ENCODE data around the gene ZNF239. TPM values are rescaled to one million over a fixed set of nuclear protein-coding genes. Genes with fewer than 3 reads are reported as not detected.
"Not testable (repeated sequence)": the region's sequence is repeated elsewhere in the genome, so short reads cannot be mapped to it uniquely, and the experiment has no call there.

ZNF239 gene
- 1.7 TPM for polyA plus RNA-seq (2013, experiment 1 of 2)
- polyA plus RNA-seq (2013, experiment 2 of 2) = 1.8 TPM

DNA sequence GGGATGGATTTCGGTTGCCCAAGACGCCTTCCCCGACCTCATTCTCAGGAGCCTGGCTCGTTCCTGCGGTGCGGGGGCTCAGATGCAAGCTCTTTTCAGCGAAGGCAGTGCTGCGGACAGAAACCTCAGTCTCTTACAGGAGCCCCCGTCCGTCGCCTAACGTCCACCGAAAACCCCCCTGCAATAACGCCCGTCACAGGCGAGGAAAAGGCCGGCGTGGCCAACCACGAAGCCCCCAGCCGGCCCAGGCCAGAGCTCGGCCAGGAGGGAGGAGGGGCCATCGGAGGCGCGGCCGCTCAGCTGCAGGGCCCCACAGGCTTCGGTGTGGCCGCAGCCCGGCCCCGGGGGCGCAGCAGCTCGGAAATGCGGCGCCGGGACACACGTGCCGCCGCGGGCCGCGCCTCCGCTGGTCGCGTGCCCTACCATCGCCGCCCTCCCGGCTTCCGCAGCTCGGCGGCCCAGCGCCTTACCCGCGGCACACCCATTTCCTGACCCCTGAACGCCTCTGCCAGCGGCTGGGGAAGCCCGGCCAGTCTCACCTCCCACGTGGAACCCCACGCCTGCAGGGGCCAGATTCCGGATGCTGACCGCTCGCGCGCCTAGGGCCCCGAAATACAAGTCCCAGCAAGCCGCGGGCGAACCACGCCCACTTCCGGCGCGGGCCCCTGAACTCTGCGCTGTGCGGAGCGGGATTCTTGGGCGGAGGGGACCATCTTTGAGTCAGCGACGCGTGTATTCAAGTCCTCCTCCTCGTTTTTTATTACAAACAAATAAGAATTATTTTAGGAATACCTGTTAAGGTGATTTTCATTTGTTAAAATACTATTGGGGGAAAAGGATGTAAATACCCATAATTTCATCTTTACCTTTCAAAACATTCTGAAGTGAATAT, at the start of gene ZNF239:
TSS of gene ZNF239 (minus strand) at position 616 of the 892 bp plus-strand sequence. CDS start 16,537 bp downstream, outside the sequence.
- Histone ChIP-seq H3K4me1 (ENCODE audit: control insufficient read depth, insufficient read depth, low read length, poor library complexity, severe bottlenecking) (no peaks in the 10 kb centered on the region), H3K4me3 (ENCODE audit: extremely low read depth, insufficient read depth, low read length, poor library complexity, severe bottlenecking) (peak within 1 kb of the TSS; percentile 39), H3K9me3 (ENCODE audit: control insufficient read depth, low read length) (peaks cover 4% of the 10 kb centered on the region), H3K36me3 (ENCODE audit: control insufficient read depth, insufficient read depth, low read length) (peaks cover 5% of the 10 kb centered on the region), H3K27ac (ENCODE audit: low read depth, low read length, severe bottlenecking) (no peak within 1 kb of the TSS)
- 5 to 7% methylated on average over 42 to 54 of the region's 78 CpGs for WGBS, 2 experiments (ENCODE audit: insufficient coverage in 2 of 2)

DNA sequence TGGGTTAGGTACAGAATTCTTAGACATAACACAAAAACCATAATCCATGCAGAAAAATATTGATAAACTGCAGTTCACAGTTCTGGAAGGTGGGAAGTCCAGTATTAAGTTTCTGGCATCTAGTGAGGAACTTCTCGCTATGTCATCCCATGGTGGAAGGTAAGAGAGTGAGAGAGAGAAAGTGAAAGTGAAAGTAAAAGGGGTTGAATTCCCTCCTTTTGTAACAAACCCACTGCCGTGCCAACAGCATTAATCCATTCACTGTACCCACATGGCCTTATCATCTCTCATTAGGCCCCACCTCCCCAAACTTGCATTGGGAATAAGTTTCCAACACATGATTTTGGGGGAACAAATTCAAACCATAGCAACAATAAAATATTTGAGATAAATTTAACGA, 48.9 kb upstream of the ZNF239 start:
- Histone ChIP-seq H3K9me3 (ENCODE audit: control insufficient read depth, low read length) (no peaks in the 10 kb centered on the region), H3K36me3 (ENCODE audit: control insufficient read depth, insufficient read depth, low read length) (no peaks in the 10 kb centered on the region), H3K27ac (ENCODE audit: low read depth, low read length, severe bottlenecking) (no peak overlapping the region), H3K4me3 (ENCODE audit: extremely low read depth, insufficient read depth, low read length, poor library complexity, severe bottlenecking) (no peak overlapping the region), H3K4me1 (ENCODE audit: control insufficient read depth, insufficient read depth, low read length, poor library complexity, severe bottlenecking) (no peaks in the 10 kb centered on the region)
- no CpG with 5 or more reads among the region's 3 CpGs for WGBS, 2 experiments (ENCODE audit: insufficient coverage in 2 of 2)

DNA sequence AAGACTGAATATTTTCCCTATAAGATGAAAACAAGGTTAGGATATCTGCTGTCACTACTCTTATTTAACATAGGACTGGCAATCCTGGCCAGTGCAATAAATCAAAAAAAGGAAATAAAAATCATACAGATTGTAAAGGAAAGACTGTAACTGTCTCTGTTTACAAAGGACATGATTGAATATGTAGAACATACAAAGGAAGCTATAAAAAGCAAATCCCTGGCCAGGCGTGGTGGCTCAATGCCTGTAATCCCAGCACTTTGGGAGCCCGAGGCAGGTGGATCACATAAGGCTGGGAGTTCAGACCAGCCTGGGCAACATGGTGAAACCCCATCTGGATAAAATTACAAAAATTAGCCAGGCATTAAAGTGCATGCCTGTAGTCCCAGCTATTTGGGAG, 47.6 kb upstream of the ZNF239 start:
- 55 to 95% methylated on average over 2 of the region's 2 CpGs for WGBS, 2 experiments (ENCODE audit: insufficient coverage in 2 of 2)
- peaks cover 10% of the 10 kb centered on the region for H3K9me3 ChIP-seq (ENCODE audit: control insufficient read depth, low read length)
- H3K4me1 ChIP-seq (ENCODE audit: control insufficient read depth, insufficient read depth, low read length, poor library complexity, severe bottlenecking) = no peaks in the 10 kb centered on the region
- no peak overlapping the region for H3K4me3 ChIP-seq (ENCODE audit: extremely low read depth, insufficient read depth, low read length, poor library complexity, severe bottlenecking)
- H3K27ac ChIP-seq (ENCODE audit: low read depth, low read length, severe bottlenecking) = no peak overlapping the region
- peaks cover 5% of the 10 kb centered on the region for H3K36me3 ChIP-seq (ENCODE audit: control insufficient read depth, insufficient read depth, low read length)

DNA sequence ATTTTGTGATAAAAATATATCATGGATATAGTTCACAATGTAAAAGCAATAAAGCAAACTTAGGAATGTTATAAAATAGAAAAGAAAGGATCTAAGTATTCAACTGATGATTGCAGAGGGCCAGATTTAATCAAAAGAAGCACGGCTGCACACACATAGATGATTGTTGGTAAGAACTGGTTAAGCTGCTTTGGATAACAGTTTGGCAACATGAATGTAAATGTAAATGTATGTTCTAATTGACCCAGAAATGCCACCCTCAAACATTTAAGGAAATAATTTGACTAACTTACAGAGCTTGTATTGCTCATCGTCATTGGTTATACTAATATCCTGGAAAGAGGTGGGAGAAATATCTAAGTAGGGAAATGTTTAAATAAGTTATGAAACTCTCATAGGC, 45.0 kb upstream of the ZNF239 start:
- 78 to 80% methylated on average over 1 of the region's 2 CpGs for WGBS, 2 experiments (ENCODE audit: insufficient coverage in 2 of 2)
- H3K4me1 ChIP-seq (ENCODE audit: control insufficient read depth, insufficient read depth, low read length, poor library complexity, severe bottlenecking) = no peaks in the 10 kb centered on the region
- peaks cover 24% of the 10 kb centered on the region for H3K9me3 ChIP-seq (ENCODE audit: control insufficient read depth, low read length)
- H3K27ac ChIP-seq (ENCODE audit: low read depth, low read length, severe bottlenecking) = no peak overlapping the region
- peaks cover 21% of the 10 kb centered on the region for H3K36me3 ChIP-seq (ENCODE audit: control insufficient read depth, insufficient read depth, low read length)
- H3K4me3 ChIP-seq (ENCODE audit: extremely low read depth, insufficient read depth, low read length, poor library complexity, severe bottlenecking) = no peak overlapping the region

DNA sequence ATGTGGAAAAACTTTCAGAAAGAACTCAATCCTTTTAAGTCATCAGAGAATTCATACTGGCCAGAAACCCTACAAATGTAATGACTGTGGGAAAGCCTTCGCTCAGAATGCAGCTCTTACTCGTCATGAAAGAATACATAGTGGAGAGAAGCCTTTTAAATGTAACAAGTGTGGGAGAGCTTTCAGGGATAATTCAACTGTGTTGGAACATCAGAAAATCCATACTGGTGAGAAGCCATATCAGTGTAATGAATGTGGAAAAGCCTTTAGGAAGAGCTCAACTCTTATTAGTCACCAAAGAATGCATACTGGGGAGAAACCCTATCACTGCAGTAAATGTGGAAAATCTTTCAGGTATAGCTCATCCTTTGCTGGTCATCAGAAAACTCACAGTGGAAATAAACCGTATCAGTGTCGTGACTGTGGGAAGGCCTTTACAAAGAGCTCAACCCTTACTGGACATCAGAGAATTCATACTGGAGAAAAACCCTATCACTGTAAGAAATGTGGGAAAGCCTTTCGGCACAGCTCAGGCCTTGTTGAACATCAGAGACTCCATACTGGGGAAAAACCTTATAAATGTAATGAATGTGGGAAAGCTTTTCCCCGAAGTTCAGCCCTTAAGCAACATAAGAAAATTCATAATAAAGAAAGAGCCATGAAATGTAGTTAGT, 42.4 kb upstream of the ZNF239 start:
- Histone ChIP-seq H3K27ac (ENCODE audit: low read depth, low read length, severe bottlenecking) (no peak overlapping the region), H3K9me3 (ENCODE audit: control insufficient read depth, low read length) (peaks cover 29% of the 10 kb centered on the region), H3K4me3 (ENCODE audit: extremely low read depth, insufficient read depth, low read length, poor library complexity, severe bottlenecking) (no peak overlapping the region), H3K4me1 (ENCODE audit: control insufficient read depth, insufficient read depth, low read length, poor library complexity, severe bottlenecking) (no peaks in the 10 kb centered on the region), H3K36me3 (ENCODE audit: control insufficient read depth, insufficient read depth, low read length) (peaks cover 27% of the 10 kb centered on the region)
- WGBS, 2 experiments (ENCODE audit: insufficient coverage in 2 of 2) = 51 to 84% methylated on average over 2 of the region's 6 CpGs

DNA sequence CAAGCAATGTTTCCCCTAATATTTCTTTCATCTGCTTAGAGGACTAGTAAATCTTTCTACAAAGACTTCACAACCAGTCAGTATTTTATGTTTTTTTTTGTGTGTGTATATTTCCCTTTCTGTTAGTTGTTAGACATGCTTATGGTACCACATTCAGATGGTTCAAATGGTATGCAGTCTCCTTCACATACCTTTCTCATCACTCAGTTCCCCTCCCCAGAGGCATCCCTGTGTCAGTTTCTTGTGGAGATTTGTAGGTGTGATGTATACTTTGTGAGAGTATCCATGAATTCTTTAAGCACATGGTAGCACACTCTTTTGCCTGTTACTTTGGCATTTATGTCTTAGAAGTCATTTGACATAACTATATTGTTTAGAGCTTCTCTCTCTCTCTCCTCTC, 36.2 kb upstream of the ZNF239 start:
- no peak overlapping the region for H3K27ac ChIP-seq (ENCODE audit: low read depth, low read length, severe bottlenecking)
- H3K9me3 ChIP-seq (ENCODE audit: control insufficient read depth, low read length) = peaks cover 5% of the 10 kb centered on the region
- H3K4me1 ChIP-seq (ENCODE audit: control insufficient read depth, insufficient read depth, low read length, poor library complexity, severe bottlenecking) = peaks cover 3% of the 10 kb centered on the region
- peaks cover 25% of the 10 kb centered on the region for H3K36me3 ChIP-seq (ENCODE audit: control insufficient read depth, insufficient read depth, low read length)
- H3K4me3 ChIP-seq (ENCODE audit: extremely low read depth, insufficient read depth, low read length, poor library complexity, severe bottlenecking) = no peak overlapping the region

DNA sequence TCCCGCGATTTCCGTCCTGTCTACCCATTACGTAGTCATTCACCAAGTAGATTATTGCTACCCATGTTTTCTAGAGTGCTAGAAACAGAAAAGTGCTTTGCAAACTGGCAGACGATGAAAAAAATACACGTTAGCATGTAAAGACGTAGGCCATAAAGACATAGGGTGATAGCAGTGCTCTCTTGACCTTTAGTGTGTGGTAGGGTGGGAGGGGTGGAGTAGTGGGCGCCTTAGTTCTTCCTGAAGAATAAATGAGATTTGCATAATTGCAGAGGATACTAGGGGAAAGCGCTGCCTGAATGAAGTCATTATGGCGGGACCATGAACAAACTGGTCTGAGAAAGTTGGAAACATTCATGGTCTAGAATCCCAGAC, 32.8 kb upstream of the ZNF239 start:
- Histone ChIP-seq H3K9me3 (ENCODE audit: control insufficient read depth, low read length) (no peaks in the 10 kb centered on the region), H3K27ac (ENCODE audit: low read depth, low read length, severe bottlenecking) (no peak overlapping the region), H3K36me3 (ENCODE audit: control insufficient read depth, insufficient read depth, low read length) (peaks cover 16% of the 10 kb centered on the region), H3K4me3 (ENCODE audit: extremely low read depth, insufficient read depth, low read length, poor library complexity, severe bottlenecking) (peak overlapping the region; percentile 64), H3K4me1 (ENCODE audit: control insufficient read depth, insufficient read depth, low read length, poor library complexity, severe bottlenecking) (peaks cover 3% of the 10 kb centered on the region)
- WGBS, 2 experiments (ENCODE audit: insufficient coverage in 2 of 2) = 91 to 94% methylated on average over 6 to 10 of the region's 10 CpGs

DNA sequence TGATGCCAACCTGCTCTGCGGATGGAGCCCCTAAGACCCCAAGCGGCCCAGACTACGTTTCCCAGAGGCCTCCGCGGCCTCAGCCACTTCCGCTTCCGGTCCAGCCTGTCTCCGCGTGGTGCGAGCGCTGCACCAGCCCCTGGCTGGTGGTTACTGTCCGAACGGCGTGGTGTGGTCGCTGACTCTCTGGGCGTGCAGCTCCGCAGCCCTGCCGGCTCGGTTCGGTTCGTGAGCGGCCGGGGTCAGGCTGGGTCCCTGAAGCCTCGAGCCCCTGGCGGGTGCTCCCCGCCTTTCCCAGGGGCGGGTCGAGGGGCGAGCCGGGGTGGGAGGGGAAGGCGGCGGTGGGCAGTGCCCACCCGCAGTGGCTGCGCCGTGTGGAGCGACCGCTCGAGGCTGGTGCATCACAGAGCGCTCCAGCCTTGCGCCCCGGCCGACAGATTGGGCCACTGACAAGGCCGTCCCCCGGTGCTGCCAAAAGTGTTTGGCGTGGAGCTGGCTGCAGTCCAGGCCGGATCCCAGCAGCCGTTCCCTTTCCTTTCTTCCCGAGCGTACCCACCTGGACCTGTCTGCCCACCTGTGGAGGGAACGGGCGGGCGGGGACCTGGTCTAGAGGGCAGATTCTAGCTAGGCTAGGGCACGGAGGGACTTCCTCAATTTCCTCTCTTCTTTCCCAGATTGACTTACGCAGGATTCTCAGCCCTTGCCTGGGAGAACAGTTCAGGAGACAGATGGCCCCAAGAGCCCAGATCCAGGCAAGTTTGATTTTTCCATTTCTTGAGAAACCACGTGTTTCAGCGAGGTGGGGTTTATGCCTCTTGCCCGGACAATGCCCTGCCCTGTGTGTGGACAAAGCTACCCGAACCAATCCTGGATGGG, 32.1 kb upstream of the ZNF239 start, which contains the start of gene ZNF485:
TSS of gene ZNF485 (plus strand) at position 116 of the 876 bp plus-strand sequence. CDS start at position 729, 613 bp downstream.
- peaks cover 3% of the 10 kb centered on the region for H3K4me1 ChIP-seq (ENCODE audit: control insufficient read depth, insufficient read depth, low read length, poor library complexity, severe bottlenecking)
- H3K4me3 ChIP-seq (ENCODE audit: extremely low read depth, insufficient read depth, low read length, poor library complexity, severe bottlenecking) = peak within 1 kb of the TSS; percentile 64
- 6% methylated on average over 42 to 56 of the region's 58 CpGs for WGBS, 2 experiments (ENCODE audit: insufficient coverage in 2 of 2)
- H3K36me3 ChIP-seq (ENCODE audit: control insufficient read depth, insufficient read depth, low read length) = peaks cover 16% of the 10 kb centered on the region
- no peaks in the 10 kb centered on the region for H3K9me3 ChIP-seq (ENCODE audit: control insufficient read depth, low read length)
- H3K27ac ChIP-seq (ENCODE audit: low read depth, low read length, severe bottlenecking) = no peak within 1 kb of the TSS

DNA sequence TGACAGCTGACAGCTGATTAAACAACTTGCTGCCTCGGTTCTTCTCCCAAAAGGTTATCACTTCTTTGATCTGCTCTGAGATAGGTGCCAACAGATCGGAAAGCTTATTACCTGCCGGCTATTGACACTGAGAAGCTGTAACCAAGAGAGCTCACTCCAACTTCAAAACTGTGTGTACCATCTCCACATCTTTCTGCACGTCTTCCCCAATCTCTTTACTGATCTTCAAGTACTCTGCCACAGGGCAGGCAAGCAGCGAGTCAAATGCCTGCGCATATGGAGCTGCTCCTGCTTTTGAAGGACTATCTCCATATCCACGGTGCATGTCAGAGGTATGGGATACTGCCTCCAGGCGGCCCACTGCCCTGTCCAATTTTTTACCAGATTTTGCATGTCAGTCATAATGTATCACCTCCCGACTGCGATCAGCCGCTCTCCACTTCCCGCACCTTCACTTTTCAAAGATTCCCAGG, 31.5 kb upstream of the ZNF239 start:
- H3K4me3 ChIP-seq (ENCODE audit: extremely low read depth, insufficient read depth, low read length, poor library complexity, severe bottlenecking) = peak overlapping the region; percentile 64
- peaks cover 13% of the 10 kb centered on the region for H3K36me3 ChIP-seq (ENCODE audit: control insufficient read depth, insufficient read depth, low read length)
- H3K9me3 ChIP-seq (ENCODE audit: control insufficient read depth, low read length) = no peaks in the 10 kb centered on the region
- 68 to 73% methylated on average over 10 to 12 of the region's 12 CpGs for WGBS, 2 experiments (ENCODE audit: insufficient coverage in 2 of 2)
- H3K4me1 ChIP-seq (ENCODE audit: control insufficient read depth, insufficient read depth, low read length, poor library complexity, severe bottlenecking) = peaks cover 3% of the 10 kb centered on the region
- H3K27ac ChIP-seq (ENCODE audit: low read depth, low read length, severe bottlenecking) = no peak overlapping the region

DNA sequence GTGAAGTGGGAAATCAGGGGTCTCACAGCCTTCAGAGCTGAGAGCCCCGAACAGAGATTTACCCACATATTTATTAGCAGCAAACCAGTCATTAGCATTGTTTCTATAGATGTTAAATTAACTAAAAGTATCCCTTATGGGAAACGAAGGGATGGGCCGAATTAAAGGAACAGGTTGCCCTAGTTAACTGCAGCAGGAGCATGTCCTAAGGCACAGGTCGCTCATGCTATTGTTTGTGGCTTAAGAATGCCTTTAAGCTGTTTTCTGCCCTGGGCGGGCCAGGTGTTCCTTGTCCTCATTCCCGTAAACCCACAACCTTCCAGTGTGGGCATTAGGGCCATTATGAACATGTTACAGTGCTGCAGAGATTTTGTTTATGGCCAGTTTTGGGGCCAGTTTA, 27.2 kb upstream of the ZNF239 start:
- not testable (repeated sequence) for H3K4me1 ChIP-seq (ENCODE audit: control insufficient read depth, insufficient read depth, low read length, poor library complexity, severe bottlenecking); H3K4me3 ChIP-seq (ENCODE audit: extremely low read depth, insufficient read depth, low read length, poor library complexity, severe bottlenecking); H3K27ac ChIP-seq (ENCODE audit: low read depth, low read length, severe bottlenecking); H3K9me3 ChIP-seq (ENCODE audit: control insufficient read depth, low read length); H3K36me3 ChIP-seq (ENCODE audit: control insufficient read depth, insufficient read depth, low read length)
- 68 to 76% methylated on average over 3 to 4 of the region's 6 CpGs for WGBS, 2 experiments (ENCODE audit: insufficient coverage in 2 of 2)

Data from mesodermal cell (in vitro differentiated cells).